ENCODE data around the gene FOCAD. TPM values are rescaled to one million over a fixed set of nuclear protein-coding genes. Genes with fewer than 3 reads are reported as not detected.
A peak's percentile ranks its signal among the peaks of the same experiment; 100 is the strongest.

The FOCAD gene
- total RNA-seq, 1 donor from 2014 or later, result 28.4 TPM

DNA sequence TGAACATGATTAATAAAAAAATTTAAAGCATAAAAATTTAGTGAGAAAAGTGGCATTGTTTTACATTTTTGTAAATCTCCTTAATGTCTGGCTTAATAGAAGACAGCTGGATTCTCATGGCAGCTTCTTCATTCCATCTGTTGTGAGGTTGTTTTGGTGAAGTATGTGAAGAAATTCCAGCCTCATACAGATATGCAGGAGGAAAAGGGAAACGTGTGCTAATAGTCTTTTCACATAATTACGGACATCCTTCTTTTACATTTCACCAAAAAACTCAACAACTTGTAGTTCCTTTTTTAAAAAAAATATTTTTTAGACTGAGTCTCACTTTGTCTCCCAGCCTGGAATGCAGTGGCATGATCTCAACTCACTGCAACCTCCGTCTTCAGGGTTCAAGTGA is 300.4 kb downstream of the FOCAD start:
- Histone ChIP-seq H3K27me3 (ENCODE audit: control insufficient read depth, insufficient read depth, low read length) (no peaks in the 10 kb centered on the region), H3K36me3 (ENCODE audit: control insufficient read depth, insufficient read depth, low read length) (no peaks in the 10 kb centered on the region), H3K4me3 (ENCODE audit: low read depth, low read length) (no peak overlapping the region)
- FAIRE-seq (no peak), DNase-seq (ENCODE audit: low read depth) (no peak)
- TF ChIP-seq, protein P1, sequence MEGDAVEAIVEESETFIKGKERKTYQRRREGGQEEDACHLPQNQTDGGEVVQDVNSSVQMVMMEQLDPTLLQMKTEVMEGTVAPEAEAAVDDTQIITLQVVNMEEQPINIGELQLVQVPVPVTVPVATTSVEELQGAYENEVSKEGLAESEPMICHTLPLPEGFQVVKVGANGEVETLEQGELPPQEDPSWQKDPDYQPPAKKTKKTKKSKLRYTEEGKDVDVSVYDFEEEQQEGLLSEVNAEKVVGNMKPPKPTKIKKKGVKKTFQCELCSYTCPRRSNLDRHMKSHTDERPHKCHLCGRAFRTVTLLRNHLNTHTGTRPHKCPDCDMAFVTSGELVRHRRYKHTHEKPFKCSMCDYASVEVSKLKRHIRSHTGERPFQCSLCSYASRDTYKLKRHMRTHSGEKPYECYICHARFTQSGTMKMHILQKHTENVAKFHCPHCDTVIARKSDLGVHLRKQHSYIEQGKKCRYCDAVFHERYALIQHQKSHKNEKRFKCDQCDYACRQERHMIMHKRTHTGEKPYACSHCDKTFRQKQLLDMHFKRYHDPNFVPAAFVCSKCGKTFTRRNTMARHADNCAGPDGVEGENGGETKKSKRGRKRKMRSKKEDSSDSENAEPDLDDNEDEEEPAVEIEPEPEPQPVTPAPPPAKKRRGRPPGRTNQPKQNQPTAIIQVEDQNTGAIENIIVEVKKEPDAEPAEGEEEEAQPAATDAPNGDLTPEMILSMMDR (IDR thresholded peaks at IDR 0.05; ENCODE audit: insufficient read depth, low read length, severe bottlenecking), result no peak

DNA sequence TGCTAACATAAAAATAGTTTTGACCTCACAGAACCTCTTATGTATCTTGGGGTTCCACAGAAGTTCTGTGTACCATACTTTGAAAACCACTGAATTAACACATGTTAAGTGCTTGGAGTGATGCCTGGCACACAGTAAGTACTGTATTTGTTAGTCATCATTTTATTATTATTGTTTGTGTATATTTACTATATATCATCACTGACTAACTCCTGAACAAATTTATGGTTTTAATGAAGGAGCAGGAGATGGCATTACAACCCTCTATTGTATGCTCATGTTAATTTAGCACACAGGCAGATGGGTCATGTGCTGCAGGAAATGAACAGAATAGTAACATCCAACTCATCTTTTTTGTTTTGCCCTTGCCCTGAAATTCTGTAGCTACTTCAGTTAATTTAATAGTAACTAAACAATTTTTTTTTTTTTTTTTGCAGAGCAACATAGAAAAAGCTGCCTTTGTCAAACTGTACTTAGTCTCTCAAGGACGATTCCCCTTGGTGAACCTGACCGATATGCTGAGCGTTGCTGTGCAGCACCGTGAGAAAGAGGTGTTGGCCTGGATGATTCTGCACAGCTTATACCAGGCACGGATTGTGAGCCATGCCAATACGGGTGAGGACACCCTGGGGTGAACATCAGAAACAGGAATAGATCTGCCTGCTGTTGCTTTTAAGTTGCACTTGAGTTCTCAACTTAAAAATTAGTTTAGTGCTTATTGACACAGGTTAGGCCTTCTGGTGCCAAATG is 302.0 kb downstream of the FOCAD start:
- H3K36me3 ChIP-seq (ENCODE audit: control insufficient read depth, insufficient read depth, low read length), result peaks cover 5% of the 10 kb centered on the region
- no peak for FAIRE-seq
- DNase-seq (ENCODE audit: low read depth), result peak; percentile 28
- TF ChIP-seq, protein P1 (IDR thresholded peaks at IDR 0.05; ENCODE audit: insufficient read depth, low read length, severe bottlenecking), result no peak
- no peaks in the 10 kb centered on the region for H3K27me3 ChIP-seq (ENCODE audit: control insufficient read depth, insufficient read depth, low read length)
- no peak overlapping the region for H3K4me3 ChIP-seq (ENCODE audit: low read depth, low read length)

DNA sequence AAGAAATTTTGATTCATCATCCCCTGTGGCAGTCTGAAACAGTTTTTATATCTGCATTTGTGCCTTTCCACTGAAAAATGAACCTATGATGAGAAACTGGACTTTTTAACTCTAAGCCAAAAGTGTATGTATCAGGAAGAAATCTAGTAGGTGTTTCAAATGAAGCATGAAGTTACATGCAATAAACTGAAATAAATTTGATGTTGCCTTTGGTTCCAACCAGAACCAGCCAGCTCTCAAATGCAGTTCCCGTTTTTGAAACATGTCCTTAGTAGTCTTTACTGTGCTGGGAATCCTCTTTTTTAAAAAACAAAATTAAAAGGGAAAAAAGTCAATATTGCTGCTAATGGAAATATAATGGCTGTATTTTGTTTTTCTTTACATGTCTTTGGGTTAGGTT is 303.5 kb downstream of the FOCAD start:
- TF ChIP-seq, protein P1 (IDR thresholded peaks at IDR 0.05; ENCODE audit: insufficient read depth, low read length, severe bottlenecking), result no peak
- H3K27me3 ChIP-seq (ENCODE audit: control insufficient read depth, insufficient read depth, low read length), result no peaks in the 10 kb centered on the region
- peaks cover 5% of the 10 kb centered on the region for H3K36me3 ChIP-seq (ENCODE audit: control insufficient read depth, insufficient read depth, low read length)
- FAIRE-seq (no peak), DNase-seq (ENCODE audit: low read depth) (no peak)
- H3K4me3 ChIP-seq (ENCODE audit: low read depth, low read length), result no peak overlapping the region

DNA sequence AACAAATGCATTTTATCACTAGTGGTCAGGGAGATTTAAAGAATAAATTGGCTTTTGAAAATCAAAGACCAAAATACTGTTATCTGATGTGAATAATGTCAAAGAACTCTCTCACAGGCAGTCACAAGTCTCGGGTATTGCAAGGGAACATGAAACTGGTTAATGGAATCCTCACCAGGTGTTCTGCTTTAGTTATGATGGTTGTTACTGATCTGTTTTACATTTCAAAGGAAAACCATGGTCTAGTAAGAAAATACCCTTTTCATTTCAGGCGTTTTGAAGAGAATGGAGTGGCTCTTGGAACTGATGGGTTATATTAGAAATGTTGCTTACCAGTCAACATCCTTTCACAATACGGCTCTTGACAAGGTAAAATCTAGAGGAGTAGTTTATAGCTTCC is 304.0 kb downstream of the FOCAD start:
- no peak for DNase-seq (ENCODE audit: low read depth)

DNA sequence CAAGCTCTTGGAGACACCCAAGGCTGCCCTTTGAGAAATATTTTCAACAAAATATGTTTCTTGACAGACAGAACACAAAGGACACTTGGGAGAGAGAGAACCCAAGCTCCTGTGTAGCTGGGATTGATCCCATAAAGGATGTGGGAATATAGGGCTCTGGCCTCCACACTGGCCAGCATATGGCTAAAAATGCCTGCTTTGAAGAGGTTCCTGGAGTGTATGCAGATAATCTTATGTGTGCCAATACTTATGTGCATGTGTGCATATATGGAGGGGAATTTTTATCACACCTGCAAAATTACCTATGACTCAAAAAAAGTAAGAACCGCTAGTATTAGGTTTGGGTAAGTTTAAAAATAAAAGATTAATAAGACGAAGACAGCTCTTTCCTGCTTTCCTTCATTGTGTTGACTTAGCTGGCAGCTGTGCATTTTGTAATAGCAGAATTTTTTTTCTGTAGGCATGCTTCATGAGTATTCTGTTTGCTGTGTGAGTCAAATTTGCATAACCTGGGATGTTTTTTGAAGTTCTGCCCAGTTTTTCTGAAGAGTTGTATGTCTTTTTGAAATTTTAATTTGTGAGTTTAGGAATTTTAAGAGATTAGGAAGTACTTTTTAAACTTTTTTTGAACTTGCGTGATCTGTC is 304.7 kb downstream of the FOCAD start:
- peaks cover 5% of the 10 kb centered on the region for H3K36me3 ChIP-seq (ENCODE audit: control insufficient read depth, insufficient read depth, low read length)
- TF ChIP-seq, protein P1 (IDR thresholded peaks at IDR 0.05; ENCODE audit: insufficient read depth, low read length, severe bottlenecking), result no peak
- no peaks in the 10 kb centered on the region for H3K27me3 ChIP-seq (ENCODE audit: control insufficient read depth, insufficient read depth, low read length)
- FAIRE-seq, result no peak
- H3K4me3 ChIP-seq (ENCODE audit: low read depth, low read length), result no peak overlapping the region
- DNase-seq (ENCODE audit: low read depth), result peak; percentile 83

More for the DNA sequence above, 304.0 kb downstream of the FOCAD start:
- TF ChIP-seq, protein P1 (IDR thresholded peaks at IDR 0.05; ENCODE audit: insufficient read depth, low read length, severe bottlenecking), result no peak
- Histone ChIP-seq H3K27me3 (ENCODE audit: control insufficient read depth, insufficient read depth, low read length) (no peaks in the 10 kb centered on the region), H3K4me3 (ENCODE audit: low read depth, low read length) (no peak overlapping the region), H3K36me3 (ENCODE audit: control insufficient read depth, insufficient read depth, low read length) (peaks cover 5% of the 10 kb centered on the region)
- no peak for FAIRE-seq

Data from bronchial epithelial cell (primary cell).